Calu3 (cell line): ENCODE results near the gene NLRP5. TPM values are rescaled to one million over a fixed set of nuclear protein-coding genes. Genes with fewer than 3 reads are reported as not detected.
A peak's percentile ranks its signal among the peaks of the same experiment; 100 is the strongest.
"Not testable (repeated sequence)": the region's sequence is repeated elsewhere in the genome, so short reads cannot be mapped to it uniquely, and the experiment has no call there.

Experiments
- BruUV-seq: library from RNA; stranded (reverse); fragments of 400-500 nt; replicated peaks from 2 replicates; lab custom pipeline; 2021; lab: Mats Ljungman, UMichigan
- CTCF ChIA-PET: fragments of 300-600 bp; sonication (Branson Sonifier 250); formaldehyde crosslinking; loops from one replicate; lab custom pipeline; 2022; ENCODE audit warnings: antibody characterized with exemption; lab: Charles Lee
- DNase-seq: peaks from one replicate; pipeline ENCODE4 v3.0.0; 2022
- H3K27ac Mint-ChIP-seq: one replicate; pipeline ENCODE4 v1.8.0; 2022; ENCODE audit warnings: mixed read lengths; ENCODE audit not compliant: unreplicated experiment
- H3K27me3 Mint-ChIP-seq: one replicate; pipeline ENCODE4 v1.8.0; 2022; ENCODE audit warnings: mixed read lengths; ENCODE audit not compliant: unreplicated experiment
- H3K36me3 Mint-ChIP-seq: one replicate; pipeline ENCODE4 v1.8.0; 2022; ENCODE audit warnings: mild to moderate bottlenecking, moderate library complexity, mixed read lengths; ENCODE audit not compliant: insufficient read depth, unreplicated experiment
- H3K4me1 Mint-ChIP-seq: one replicate; pipeline ENCODE4 v1.8.0; 2022; ENCODE audit warnings: mild to moderate bottlenecking, low read depth, mixed read lengths; ENCODE audit not compliant: unreplicated experiment
- H3K4me3 Mint-ChIP-seq: one replicate; pipeline ENCODE4 v1.8.0; 2022; ENCODE audit warnings: mild to moderate bottlenecking, low read depth, moderate library complexity, mixed read lengths; ENCODE audit not compliant: unreplicated experiment
- H3K9me3 Mint-ChIP-seq: one replicate; pipeline ENCODE4 v1.8.0; 2022; ENCODE audit warnings: low read depth, mixed read lengths; ENCODE audit not compliant: unreplicated experiment
- intact Hi-C: fragments of 100-400 bp; cut with micrococcal nuclease; formaldehyde crosslinking; loops from one replicate; pipeline ENCODE4 v1.10.0; 2022; ENCODE audit not compliant: unreplicated experiment
- total RNA-seq: library from RNA; stranded (reverse); gene quantifications from 2 replicates; pipeline ENCODE4 v1.2.3, GENCODE V29; 2022
- TF ChIP-seq, protein P1 (sequence below): fragments of 200-600 bp; IDR thresholded peaks from one replicate; pipeline ENCODE4 v1.8.0; 2022; ENCODE audit warnings: antibody characterized with exemption; ENCODE audit not compliant: unreplicated experiment

Gene NLRP5
- total RNA-seq, 1 experiment from 2014 or later: not detected

DNA sequence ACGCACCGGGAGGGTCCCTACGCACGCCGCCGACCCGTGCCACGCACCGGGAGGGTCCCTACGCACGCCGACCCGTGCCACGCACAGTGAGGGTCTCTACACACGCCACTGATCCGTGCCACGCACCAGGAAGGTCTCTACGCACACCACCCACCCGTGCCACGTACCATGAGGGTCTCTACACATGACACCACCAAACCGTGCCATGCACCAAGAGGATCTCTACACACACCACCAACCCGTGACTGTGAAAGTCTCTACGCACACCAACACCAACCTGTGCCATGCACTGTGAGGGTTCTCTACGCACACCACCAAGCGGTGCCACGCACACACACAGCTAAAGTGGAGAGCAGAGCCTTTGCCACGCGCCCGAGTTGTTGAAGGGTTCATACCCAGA is 117.8 kb downstream of the NLRP5 start:
- TF ChIP-seq, protein P1, sequence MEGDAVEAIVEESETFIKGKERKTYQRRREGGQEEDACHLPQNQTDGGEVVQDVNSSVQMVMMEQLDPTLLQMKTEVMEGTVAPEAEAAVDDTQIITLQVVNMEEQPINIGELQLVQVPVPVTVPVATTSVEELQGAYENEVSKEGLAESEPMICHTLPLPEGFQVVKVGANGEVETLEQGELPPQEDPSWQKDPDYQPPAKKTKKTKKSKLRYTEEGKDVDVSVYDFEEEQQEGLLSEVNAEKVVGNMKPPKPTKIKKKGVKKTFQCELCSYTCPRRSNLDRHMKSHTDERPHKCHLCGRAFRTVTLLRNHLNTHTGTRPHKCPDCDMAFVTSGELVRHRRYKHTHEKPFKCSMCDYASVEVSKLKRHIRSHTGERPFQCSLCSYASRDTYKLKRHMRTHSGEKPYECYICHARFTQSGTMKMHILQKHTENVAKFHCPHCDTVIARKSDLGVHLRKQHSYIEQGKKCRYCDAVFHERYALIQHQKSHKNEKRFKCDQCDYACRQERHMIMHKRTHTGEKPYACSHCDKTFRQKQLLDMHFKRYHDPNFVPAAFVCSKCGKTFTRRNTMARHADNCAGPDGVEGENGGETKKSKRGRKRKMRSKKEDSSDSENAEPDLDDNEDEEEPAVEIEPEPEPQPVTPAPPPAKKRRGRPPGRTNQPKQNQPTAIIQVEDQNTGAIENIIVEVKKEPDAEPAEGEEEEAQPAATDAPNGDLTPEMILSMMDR: no peak
- CTCF ChIA-PET: interaction anchor here (0.6 to 1.6 kb wide), 11 partner anchors 12 to 296 kb away, joined by 3 to 12 read pairs (median 5); partner anchors contain the start of genes ZNF444 and ZSCAN5A
- Mint-ChIP-seq H3K4me1 (peaks cover 41% of the 10 kb centered on the region), H3K36me3 (peaks cover 53% of the 10 kb centered on the region), H3K4me3 (peak overlapping the region; percentile 10), H3K9me3 (no peaks in the 10 kb centered on the region), H3K27ac (no peak overlapping the region), H3K27me3 (no peaks in the 10 kb centered on the region)
- no peak for DNase-seq
- BruUV-seq: no TSS peak
- intact Hi-C loops: no loop called here

DNA sequence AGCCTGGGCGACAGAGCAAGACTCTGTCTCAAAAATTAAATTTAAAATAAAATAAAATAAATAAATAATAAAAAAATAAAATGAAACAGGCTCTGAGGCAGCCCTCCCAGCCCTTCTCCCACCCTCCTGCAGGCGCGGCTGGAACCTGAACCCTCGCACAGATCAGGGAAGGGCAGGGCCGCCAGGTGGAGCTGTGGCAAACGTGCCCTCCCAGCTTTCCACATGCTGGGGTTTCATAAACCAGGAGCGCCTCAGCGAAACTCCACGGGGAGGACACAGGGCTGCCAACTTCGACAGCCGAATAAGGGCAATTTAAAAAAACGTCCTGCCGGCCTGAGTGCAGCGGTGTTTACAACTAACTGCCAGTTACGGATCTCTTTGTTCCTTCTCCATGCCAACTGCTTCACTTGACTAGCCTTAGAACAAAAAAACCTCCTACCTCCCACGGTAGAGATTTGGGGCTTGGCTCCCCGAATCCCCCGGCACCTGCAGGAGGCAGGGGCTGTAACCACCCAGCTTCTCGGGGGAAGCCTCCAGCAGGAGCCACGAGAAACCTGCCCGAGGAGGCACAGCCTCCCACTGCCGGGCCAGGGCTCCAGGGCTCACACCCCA is 118.6 kb downstream of the NLRP5 start:
- peaks cover 50% of the 10 kb centered on the region for H3K36me3 Mint-ChIP-seq
- H3K4me1 Mint-ChIP-seq: peaks cover 45% of the 10 kb centered on the region
- H3K4me3 Mint-ChIP-seq: peak overlapping the region; percentile 90
- intact Hi-C loops: loop anchor here (1.0 kb wide), 1 partner anchor 37 kb away; no protein-coding TSS in a partner anchor
- peak overlapping the region; percentile 89 for H3K27ac Mint-ChIP-seq
- CTCF ChIA-PET: interaction anchor here (0.6 to 1.6 kb wide), 15 partner anchors 9 to 296 kb away, joined by 3 to 12 read pairs (median 4); partner anchors contain the start of genes ZNF444, ZNF787 and ZSCAN5A
- TSS peak; percentile 22 for BruUV-seq
- no peaks in the 10 kb centered on the region for H3K9me3 Mint-ChIP-seq
- peak; percentile 88 for DNase-seq
- H3K27me3 Mint-ChIP-seq: no peaks in the 10 kb centered on the region
- TF ChIP-seq, protein P1: peak; percentile 85

DNA sequence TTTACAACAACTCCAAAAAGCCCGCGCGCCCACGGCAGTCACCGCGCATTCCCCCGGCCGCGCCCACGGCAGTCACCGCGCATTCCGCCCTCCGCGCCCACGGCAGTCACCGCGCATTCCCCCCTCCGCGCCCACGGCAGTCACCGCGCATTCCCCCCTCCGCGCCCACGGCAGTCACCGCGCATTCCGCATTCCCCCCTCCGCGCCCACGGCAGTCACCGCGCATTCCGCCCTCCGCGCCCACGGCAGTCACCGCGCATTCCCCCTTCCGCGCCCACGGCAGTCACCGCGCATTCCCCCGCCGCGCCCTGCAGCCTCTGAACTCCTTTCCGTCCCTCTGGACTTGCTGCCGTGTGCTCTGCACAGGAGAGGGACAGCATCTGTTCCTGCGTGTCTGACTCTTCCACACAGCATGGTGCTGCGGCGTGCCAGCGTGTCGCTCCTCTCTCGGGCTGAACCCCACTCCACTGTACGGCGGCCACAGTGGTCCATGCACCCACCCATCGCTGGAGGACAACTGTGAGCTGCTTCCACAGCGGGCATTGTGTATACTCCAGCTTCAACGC is 119.3 kb downstream of the NLRP5 start:
- CTCF ChIA-PET: interaction anchor here (0.7 to 1.6 kb wide), 5 partner anchors 10 to 64 kb away, joined by 3 to 7 read pairs (median 3); partner anchors contain the start of genes ZNF444 and ZNF787

DNA sequence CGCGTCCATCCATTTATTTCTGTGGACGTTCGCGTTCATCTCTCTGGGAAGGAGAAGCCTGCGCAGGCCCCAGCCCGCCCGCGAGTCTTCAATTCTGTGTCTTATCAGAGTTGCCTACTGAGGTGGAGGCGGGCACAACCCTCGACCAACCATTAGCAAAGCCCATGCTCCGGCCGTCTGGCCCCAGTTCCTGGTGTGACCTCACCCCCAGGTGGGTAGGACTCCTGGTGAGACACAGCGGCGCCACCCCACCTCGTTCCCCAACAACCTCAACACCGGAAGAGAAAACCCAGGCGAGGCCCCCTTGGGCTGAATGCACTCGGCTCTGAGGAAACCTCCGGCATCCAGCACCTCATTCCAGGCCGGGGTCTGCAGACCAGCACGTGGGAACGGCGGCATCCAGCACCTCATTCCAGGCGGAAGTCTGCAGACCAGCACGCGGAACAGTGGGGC is 119.8 kb downstream of the NLRP5 start:
- intact Hi-C loops: loop anchor here (2.0 kb wide), 1 partner anchor 14 kb away; the partner anchor contains the start of gene ZNF787
- peak overlapping the region; percentile 89 for H3K27ac Mint-ChIP-seq
- TF ChIP-seq, protein P1: no peak
- peaks cover 49% of the 10 kb centered on the region for H3K36me3 Mint-ChIP-seq
- peak overlapping the region; percentile 90 for H3K4me3 Mint-ChIP-seq
- no peaks in the 10 kb centered on the region for H3K27me3 Mint-ChIP-seq
- peak; percentile 88 for DNase-seq
- no TSS peak for BruUV-seq
- CTCF ChIA-PET: interaction anchor here (0.6 kb wide), 1 partner anchor 22 kb away, joined by 3 read pairs; no protein-coding TSS in a partner anchor
- peaks cover 56% of the 10 kb centered on the region for H3K4me1 Mint-ChIP-seq
- H3K9me3 Mint-ChIP-seq: no peaks in the 10 kb centered on the region

More for the DNA sequence above, 119.3 kb downstream of the NLRP5 start:
- H3K9me3 Mint-ChIP-seq, DNase-seq, BruUV-seq, H3K27me3 Mint-ChIP-seq: not testable (repeated sequence)
- H3K27ac Mint-ChIP-seq: peak overlapping the region; percentile 89
- intact Hi-C loops: loop anchor here (1.0 to 2.0 kb wide), 2 partner anchors 15 to 36 kb away; partner anchors contain the start of gene ZNF787
- peaks cover 51% of the 10 kb centered on the region for H3K4me1 Mint-ChIP-seq
- peak overlapping the region; percentile 90 for H3K4me3 Mint-ChIP-seq
- peaks cover 54% of the 10 kb centered on the region for H3K36me3 Mint-ChIP-seq
